Measurements from ENCODE around the gene SORCS2. TPM values are rescaled to one million over a fixed set of nuclear protein-coding genes. Genes with fewer than 3 reads are reported as not detected.

Gene SORCS2
- total and polyA plus RNA-seq, 4 donors, result 2.2 to 7.7 (median 2.5) TPM

DNA sequence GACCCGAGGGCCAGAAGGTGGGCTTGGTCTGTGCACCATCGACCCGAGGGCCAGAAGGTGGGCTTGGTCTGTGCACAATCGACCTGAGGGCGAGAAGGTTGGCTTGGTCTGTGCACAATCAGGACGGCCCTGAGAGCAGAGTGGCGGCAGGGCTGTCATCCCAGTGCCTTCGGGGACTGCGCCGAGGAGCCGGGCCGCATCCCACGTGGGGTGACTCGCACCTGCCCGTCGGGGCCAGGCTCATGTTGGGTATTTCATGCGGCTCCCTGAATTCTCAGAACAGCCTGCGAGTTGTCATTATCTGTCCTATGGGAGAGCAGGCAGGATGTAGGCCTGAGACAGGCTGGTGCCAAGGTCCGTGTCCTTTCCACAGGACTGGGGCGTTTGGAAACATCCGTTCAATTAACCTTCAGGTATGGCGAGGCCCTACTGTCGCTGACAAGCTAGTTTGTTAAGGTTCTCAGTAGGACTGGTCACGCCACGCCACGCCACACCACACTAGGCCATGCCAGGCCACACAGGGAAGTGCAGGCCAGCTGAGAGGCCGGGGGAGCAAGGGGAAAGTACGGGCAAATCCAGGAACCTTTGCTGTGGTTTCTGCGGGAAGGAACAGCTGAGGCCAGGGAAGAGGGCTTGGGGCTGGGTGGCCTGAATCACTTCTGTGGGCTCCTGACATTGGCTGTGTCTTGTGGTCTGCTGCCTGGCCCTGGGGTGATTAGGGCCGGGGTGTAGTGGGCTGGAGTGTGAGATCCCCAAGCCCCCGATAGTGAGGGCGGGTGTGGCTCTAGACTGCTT, 564.4 kb downstream of the SORCS2 start:
- Histone ChIP-seq H3K4me1 (ENCODE audit: control insufficient read depth in 5 of 5, insufficient read depth in 5 of 5, low read length in 5 of 5) (peaks cover 0 to 3% (median 0%) of the 10 kb centered on the region in 5 donors), H3K36me3 (ENCODE audit: control insufficient read depth in 4 of 4, insufficient read depth in 4 of 4, low read length in 4 of 4) (peaks cover 0 to 15% (median 3%) of the 10 kb centered on the region in 4 donors), H3K9ac (ENCODE audit: insufficient read depth in 1 of 2, low read length in 2 of 2) (no peak overlapping the region), H3K27me3 (ENCODE audit: control insufficient read depth in 3 of 3, insufficient read depth in 3 of 3, low read length in 2 of 3) (no peaks in the 10 kb centered on the region), H3K27ac (ENCODE audit: low read depth in 1 of 2, low read length in 1 of 2) (no peak overlapping the region), H3K4me3 (no peak overlapping the region), H3K9me3 (ENCODE audit: control insufficient read depth in 4 of 4, insufficient read depth in 3 of 4, low read length in 3 of 4) (peaks cover 0 to 2% (median 0%) of the 10 kb centered on the region in 4 donors)
- no peak for DNase-seq
- ATAC-seq (ENCODE audit: insufficient read depth, low FRiP score), result no peak
- 88 to 89% methylated on average over 32 of the region's 32 CpGs for WGBS, 2 donors
- TF ChIP-seq, protein P1, sequence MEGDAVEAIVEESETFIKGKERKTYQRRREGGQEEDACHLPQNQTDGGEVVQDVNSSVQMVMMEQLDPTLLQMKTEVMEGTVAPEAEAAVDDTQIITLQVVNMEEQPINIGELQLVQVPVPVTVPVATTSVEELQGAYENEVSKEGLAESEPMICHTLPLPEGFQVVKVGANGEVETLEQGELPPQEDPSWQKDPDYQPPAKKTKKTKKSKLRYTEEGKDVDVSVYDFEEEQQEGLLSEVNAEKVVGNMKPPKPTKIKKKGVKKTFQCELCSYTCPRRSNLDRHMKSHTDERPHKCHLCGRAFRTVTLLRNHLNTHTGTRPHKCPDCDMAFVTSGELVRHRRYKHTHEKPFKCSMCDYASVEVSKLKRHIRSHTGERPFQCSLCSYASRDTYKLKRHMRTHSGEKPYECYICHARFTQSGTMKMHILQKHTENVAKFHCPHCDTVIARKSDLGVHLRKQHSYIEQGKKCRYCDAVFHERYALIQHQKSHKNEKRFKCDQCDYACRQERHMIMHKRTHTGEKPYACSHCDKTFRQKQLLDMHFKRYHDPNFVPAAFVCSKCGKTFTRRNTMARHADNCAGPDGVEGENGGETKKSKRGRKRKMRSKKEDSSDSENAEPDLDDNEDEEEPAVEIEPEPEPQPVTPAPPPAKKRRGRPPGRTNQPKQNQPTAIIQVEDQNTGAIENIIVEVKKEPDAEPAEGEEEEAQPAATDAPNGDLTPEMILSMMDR (IDR thresholded peaks at IDR 0.05; ENCODE audit: control extremely low read depth, extremely low read depth), result no peak

DNA sequence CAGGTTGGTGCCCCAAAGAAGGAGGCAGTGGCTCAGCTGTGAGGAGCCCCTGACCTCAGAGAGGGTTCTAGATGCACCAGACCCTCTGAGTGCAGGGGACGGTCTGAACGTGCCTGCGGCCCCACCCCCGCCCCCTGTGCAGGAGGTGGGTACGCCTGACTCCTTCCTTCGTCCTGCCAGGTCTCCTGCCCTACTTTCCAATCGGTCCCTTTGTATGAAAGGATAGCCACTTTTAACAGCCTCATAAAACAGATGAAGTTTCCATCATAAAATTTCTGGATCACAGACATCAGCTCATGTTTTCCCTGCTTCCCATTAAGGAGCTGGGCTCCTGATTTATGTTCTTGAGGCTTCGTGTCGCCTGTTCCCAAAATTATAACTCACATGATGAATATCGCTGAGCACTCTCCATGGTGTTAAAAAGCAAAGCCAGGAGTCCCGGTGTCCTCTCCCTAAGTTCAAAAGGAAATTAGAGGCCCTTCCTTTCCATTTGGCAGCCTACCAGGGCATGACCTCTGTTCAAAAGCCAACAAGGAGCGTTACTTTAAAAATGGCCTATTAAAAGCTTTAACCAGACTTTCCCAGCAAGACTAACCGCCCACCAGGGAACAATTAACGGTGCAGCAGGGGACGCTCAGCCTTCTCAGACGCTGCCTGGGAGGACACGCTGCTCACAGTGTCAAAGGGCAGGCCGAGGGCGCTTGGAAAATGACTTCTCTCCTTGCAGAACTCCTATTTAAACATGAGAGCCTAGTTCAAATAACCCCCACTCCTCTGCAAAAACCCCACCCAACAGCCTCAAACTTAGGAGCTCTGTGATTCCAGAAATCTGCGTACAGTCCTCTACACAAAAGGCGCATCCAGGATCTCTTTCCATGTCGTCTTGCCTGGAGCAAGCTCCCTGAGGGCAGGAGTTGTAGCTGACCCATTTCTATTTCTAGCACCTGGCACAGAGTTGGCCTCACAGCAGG, 565.4 kb downstream of the SORCS2 start:
- WGBS, 2 donors, result 72 to 82% methylated on average over 22 of the region's 22 CpGs
- Histone ChIP-seq H3K27ac (ENCODE audit: low read depth in 1 of 2, low read length in 1 of 2) (no peak overlapping the region), H3K4me1 (ENCODE audit: control insufficient read depth in 5 of 5, insufficient read depth in 5 of 5, low read length in 5 of 5) (peaks cover 0 to 3% (median 0%) of the 10 kb centered on the region in 5 donors), H3K9me3 (ENCODE audit: control insufficient read depth in 4 of 4, insufficient read depth in 3 of 4, low read length in 3 of 4) (peaks cover 0 to 2% (median 0%) of the 10 kb centered on the region in 4 donors), H3K9ac (ENCODE audit: insufficient read depth in 1 of 2, low read length in 2 of 2) (no peak overlapping the region), H3K36me3 (ENCODE audit: control insufficient read depth in 4 of 4, insufficient read depth in 4 of 4, low read length in 4 of 4) (peaks cover 0 to 15% (median 3%) of the 10 kb centered on the region in 4 donors), H3K27me3 (ENCODE audit: control insufficient read depth in 3 of 3, insufficient read depth in 3 of 3, low read length in 2 of 3) (no peaks in the 10 kb centered on the region), H3K4me3 (no peak overlapping the region)
- TF ChIP-seq, protein P1 (IDR thresholded peaks at IDR 0.05; ENCODE audit: control extremely low read depth, extremely low read depth), result no peak
- DNase-seq (peak in 1 of 3 donors; percentile 25), ATAC-seq (ENCODE audit: insufficient read depth, low FRiP score) (no peak)

DNA sequence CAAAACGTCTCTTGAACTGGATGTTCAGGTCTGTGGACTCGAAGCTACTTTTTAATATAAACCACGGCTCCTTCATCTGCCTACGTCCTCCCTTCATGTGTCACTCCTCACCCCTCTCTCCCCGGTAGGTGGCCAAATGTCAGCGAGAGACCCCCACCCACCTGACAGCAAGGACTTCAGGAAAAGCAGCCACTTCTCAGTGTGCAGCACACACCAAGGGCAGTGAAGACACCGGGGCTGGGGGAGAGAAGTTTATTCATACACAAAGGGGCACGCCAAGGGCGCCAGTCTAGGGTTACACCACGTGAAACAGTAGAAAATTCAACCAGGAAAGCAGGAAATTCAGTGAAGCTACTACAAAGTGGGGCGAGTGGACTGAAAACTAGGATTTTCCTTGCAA, 566.1 kb downstream of the SORCS2 start:
- DNase-seq (no peak), ATAC-seq (ENCODE audit: insufficient read depth, low FRiP score) (no peak)
- no peak overlapping the region for H3K9ac ChIP-seq (ENCODE audit: insufficient read depth in 1 of 2, low read length in 2 of 2)
- no peak overlapping the region for H3K27ac ChIP-seq (ENCODE audit: low read depth in 1 of 2, low read length in 1 of 2)
- no peaks in the 10 kb centered on the region for H3K27me3 ChIP-seq (ENCODE audit: control insufficient read depth in 3 of 3, insufficient read depth in 3 of 3, low read length in 2 of 3)
- H3K4me1 ChIP-seq (ENCODE audit: control insufficient read depth in 5 of 5, insufficient read depth in 5 of 5, low read length in 5 of 5), result peaks cover 0 to 3% (median 0%) of the 10 kb centered on the region in 5 donors
- H3K4me3 ChIP-seq, result no peak overlapping the region
- TF ChIP-seq, protein P1 (IDR thresholded peaks at IDR 0.05; ENCODE audit: control extremely low read depth, extremely low read depth), result no peak
- WGBS, 2 donors, result 92% methylated on average over 11 of the region's 11 CpGs
- peaks cover 0 to 2% (median 0%) of the 10 kb centered on the region in 4 donors for H3K9me3 ChIP-seq (ENCODE audit: control insufficient read depth in 4 of 4, insufficient read depth in 3 of 4, low read length in 3 of 4)
- H3K36me3 ChIP-seq (ENCODE audit: control insufficient read depth in 4 of 4, insufficient read depth in 4 of 4, low read length in 4 of 4), result peaks cover 0 to 16% (median 3%) of the 10 kb centered on the region in 4 donors
